ENCODE measurements around the gene ARPP19.
"Not testable (repeated sequence)": the region's sequence is repeated elsewhere in the genome, so short reads cannot be mapped to it uniquely, and the experiment has no call there.

Gene ARPP19

GRCh38 chr15:52568601-52569585 is at the start of gene ARPP19:
TSS of gene ARPP19 (minus strand) at chr15:52569030. CDS start at chr15:52568892, 138 bp downstream.
- in situ Hi-C loops (cut with HindIII; ENCODE audit: low sequenced_read_pairs): no loop called here

DNA sequence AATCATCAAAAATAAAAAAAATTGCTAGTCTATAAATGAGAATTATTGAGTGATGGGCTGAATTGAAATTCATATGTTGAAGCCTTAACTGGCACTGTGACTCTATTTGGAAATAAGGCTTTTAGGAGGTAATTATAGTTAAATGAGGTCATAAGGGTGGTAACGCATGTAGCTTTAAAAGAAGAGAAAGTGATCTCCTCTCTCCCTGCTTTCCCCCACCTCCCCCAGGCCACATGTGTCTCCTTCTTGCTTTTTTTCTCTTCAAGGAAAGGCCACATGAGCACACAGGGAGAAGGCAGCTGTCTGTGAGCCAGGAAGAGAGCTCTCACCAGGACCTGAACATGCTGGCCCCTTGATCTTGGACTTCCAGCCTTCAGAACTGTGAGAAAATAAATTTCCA is 48.2 kb upstream of the ARPP19 start:
- in situ Hi-C loops (cut with HindIII; ENCODE audit: low sequenced_read_pairs): no loop called here

GRCh38 chr15:52615302-52615701 is 46.5 kb upstream of the ARPP19 start:
- in situ Hi-C loops (cut with HindIII; ENCODE audit: low sequenced_read_pairs): no loop called here

DNA sequence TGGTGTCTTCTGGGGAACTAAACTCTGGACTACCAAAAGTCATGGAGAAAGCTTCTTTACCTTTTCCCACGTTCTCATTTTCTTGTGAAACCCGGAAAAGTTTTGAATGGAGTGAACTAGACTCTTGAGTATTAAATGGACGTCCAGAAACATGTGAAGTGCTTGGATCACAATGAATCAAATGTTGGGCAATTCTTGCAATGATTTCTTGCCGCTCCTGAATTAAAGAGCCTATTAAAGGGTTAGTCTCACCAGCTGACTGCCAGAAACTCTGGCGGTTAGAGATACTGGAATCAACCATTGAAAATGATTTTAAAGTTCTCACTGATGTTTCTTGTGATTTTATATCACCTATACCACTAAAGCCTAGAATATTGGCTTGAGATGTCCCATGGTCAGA is 40.8 kb upstream of the ARPP19 start:
- in situ Hi-C loops (cut with HindIII; ENCODE audit: low sequenced_read_pairs): no loop called here

DNA sequence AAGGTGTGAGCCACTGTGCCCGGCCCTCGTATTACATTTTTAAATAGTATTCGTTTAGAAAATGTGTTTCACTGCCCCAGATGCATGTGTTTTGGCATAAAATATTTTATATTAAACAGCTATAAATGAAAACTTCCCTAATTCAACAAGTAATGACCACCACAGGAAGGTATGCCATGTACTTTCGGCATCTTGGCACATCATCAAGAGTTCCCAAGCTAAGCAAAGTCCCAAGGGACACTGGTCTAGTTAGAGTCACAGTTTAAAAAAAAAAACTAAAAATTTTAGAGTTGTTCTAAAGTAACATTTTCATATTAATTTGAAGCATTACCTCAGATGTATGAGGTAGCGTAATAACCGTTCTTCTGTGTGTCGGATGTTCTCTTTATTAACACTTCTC is 15.6 kb upstream of the ARPP19 start:
- in situ Hi-C loops (cut with HindIII; ENCODE audit: low sequenced_read_pairs): no loop called here

GRCh38 chr15:52579852-52580251 is 11.0 kb upstream of the ARPP19 start:
- in situ Hi-C loops (cut with HindIII; ENCODE audit: low sequenced_read_pairs): no loop called here

GRCh38 chr15:52576692-52577091 is 7.9 kb upstream of the ARPP19 start:
- in situ Hi-C loops (cut with HindIII; ENCODE audit: low sequenced_read_pairs): no loop called here

DNA sequence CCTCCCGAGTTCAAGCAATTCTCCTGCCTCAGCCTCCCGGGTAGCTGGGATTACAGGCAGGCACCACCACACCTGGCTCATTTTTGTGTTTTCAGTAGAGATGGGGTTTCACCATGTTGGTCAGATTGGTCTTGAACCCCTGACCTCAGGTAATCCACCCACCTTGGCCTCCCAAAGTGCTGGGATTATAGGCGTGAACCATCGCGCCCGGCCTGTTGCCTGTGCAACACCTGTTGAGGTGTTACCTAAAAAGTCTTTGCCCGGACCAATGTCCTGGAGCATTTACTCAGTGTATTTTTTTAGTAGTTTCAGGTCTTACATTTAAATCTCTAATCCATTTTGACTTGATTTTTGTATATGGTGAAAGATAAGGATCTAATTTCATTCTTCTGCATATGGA is 6.7 kb upstream of the ARPP19 start:
- in situ Hi-C loops (cut with HindIII; ENCODE audit: low sequenced_read_pairs): not testable (repeated sequence)

DNA sequence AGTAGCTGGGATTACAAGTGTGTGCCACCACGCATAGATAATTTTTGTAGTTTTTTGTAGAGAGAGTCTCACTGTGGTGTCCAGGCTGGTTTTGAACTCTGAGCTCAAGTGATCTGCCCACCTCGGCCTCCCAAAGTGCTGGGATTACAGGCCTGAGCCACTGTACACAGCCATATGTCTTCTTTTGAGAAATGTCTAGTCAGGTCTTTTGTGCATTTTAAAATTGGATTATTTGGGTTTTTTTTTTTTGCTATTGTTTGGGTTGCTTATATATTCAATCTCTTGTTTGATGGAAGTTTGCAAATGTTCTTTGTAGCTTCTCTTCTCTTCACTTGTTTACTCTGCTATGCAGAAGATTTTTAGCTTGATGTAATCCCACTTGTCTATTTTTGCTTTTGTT is 6.2 kb upstream of the ARPP19 start:
- in situ Hi-C loops (cut with HindIII; ENCODE audit: low sequenced_read_pairs): no loop called here

GRCh38 chr15:52574623-52575022 is 5.8 kb upstream of the ARPP19 start:
- in situ Hi-C loops (cut with HindIII; ENCODE audit: low sequenced_read_pairs): not testable (repeated sequence)

DNA sequence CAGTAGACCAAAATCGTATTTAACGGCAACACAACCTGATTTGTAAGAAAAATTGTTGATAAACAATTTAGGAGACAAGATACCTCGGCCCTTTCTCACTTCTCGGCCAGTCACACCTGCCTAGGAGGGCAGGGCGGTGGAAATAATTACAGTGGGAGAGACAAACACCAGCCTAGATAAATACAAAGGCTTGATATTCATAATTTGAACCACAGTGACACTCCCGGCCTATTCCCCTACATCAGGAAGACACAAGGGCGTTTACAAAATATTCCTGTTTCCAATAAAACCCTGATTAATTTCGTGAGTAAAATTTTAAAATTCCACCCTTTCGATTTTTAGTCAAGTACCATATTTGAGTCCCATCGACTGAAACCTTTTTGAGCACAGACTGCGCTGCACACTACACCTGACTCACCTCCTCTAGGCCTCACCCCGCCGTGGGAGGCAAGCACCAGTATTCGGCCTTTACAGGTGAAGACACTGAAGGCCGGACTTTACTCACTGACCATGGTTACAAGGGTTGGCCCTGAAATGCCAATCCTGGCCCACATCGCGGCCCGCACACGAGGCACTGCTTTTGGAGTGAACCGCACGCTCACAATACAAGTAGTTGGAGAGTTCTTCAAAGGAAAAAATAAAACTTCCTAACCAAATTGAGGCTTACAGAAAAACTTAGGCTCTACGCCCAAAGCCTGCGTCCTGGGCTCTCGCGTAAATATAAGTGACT is 794 bp downstream of the ARPP19 start:
- in situ Hi-C loops (cut with HindIII; ENCODE audit: low sequenced_read_pairs): no loop called here

- in situ Hi-C loops (cut with HindIII; ENCODE audit: low sequenced_read_pairs): no loop called here
Measured at GRCh38 chr15:52566889-52567288, 1.9 kb downstream of the ARPP19 start.

DNA sequence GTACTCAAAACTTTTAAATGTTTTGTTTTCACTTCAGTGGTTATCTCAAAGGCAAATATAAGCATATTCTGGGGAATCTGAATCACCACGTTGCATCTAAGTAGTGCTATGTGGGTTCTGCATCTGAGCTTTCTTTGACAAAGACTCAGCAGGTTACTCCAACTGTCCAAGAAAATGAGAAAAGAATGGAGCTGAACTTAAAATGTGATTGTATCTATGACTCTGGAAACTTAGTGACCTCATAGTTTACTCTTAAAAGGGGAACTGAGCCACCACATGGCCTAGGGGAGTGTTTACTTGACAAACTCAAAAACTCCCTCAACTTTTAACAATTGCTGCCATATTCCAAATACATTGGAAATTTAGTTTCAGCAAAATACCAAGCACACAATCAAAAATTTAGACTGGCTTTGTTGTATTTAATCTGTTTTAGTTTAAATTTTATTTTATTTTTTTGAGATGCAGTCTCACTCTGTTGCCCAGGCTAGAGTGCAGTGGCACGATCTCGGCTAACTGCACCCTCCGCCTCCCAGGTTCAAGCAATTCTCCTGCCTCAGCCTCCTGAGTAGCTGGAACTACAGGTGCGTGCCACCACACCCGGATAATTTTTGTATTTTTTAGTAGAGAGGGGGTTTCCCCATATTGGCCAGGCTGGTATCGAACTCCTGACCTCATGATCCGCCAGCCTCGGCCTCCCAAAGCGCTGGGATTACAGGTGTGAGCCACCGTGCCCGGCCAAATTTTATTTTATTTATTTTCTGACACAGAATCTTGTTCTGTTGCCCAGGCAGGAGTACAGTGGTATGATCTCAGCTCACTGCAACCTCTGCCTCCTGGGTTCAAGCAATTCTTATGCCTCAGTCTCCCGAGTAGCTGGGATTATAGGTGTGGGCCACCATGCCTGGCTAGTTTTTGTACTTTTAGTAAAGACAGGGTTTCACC is 3.1 kb downstream of the ARPP19 start:
- in situ Hi-C loops (cut with HindIII; ENCODE audit: low sequenced_read_pairs): not testable (repeated sequence)

DNA sequence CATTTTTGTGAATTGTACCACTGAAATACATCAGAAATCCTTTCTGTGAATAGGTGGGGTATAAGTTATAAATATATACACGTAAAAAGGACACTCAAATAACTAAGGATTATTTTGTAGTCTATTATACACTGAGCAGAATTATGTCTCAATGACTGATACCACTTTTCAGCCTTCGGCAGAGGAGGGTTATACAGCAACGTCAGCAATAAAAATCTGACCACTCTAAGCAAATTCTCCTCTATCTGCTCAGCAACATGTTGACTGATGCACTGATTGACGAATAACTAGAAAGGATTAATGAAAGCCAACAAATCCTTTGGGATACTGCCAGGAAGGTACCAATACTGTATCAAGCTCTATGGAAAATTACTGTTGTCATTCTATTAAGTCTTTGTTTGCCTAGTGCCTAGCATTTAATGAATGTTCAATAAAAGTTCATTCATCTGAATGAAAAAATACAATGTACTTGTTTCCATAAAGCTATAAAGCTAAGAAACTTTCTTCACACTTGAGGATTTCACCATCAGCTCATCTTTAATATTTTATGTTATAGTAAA is 5.2 kb downstream of the ARPP19 start:
- in situ Hi-C loops (cut with HindIII; ENCODE audit: low sequenced_read_pairs): no loop called here

DNA sequence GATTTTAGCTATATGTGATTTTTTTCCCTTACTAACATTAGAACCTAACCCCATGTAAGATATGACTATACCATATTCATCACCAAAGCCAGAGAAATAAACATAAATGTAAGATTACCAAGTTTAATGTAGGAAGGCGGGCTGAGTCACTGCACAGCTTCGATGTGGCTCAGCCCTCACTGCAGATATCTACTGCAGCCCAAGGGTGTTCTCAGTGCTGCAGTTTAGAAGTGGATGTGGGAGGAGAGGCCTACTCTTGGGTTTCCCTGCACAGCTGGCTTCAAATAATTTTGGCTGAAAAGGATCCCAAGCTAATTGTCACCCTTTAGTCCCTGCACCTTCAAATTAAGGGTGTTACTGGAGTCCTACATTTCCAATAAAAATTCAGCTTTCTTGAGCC is 9.3 kb downstream of the ARPP19 start:
- in situ Hi-C loops (cut with HindIII; ENCODE audit: low sequenced_read_pairs): no loop called here

DNA sequence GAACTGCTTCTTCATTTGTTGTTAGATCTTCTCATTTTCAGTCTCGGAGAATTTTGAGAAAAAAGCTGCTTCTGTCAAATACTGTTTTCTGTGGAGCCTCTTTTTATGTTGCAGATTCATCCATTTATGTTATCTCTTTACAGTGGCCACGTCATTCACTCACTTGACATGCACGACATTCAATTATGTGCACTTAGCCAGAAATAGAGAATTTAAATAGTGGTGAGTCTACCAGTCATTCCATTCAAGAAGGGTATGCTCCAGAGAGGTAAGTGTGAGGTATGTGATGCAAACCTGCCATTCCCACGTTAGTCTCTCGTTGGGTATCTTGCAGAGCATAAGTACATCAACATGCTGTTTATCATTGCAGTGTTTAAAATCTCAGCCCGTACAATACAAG is 9.8 kb downstream of the ARPP19 start:
- in situ Hi-C loops (cut with HindIII; ENCODE audit: low sequenced_read_pairs): no loop called here

DNA sequence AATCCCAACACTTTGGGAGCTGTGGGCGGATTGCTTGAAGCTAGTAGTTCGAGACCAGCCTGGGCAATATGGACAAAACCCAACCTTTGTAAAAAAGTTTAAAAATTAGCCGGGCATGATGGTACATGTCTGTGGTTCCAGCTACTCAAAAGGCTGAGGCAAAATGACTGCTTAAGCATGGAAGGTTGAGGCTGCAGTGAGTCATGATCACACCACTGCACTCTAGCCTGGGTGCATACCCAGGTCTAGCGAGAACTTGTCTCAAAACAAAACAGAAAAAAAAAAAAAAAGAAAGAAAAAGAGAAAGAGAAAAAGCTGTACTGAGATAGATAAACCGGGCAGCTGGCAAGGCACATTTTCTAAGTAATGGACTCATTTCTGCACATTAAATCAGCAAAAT is 10.6 kb downstream of the ARPP19 start:
- in situ Hi-C loops (cut with HindIII; ENCODE audit: low sequenced_read_pairs): no loop called here

- in situ Hi-C loops (cut with HindIII; ENCODE audit: low sequenced_read_pairs): no loop called here
Measured at GRCh38 chr15:52557274-52557641, 11.6 kb downstream of the ARPP19 start.

DNA sequence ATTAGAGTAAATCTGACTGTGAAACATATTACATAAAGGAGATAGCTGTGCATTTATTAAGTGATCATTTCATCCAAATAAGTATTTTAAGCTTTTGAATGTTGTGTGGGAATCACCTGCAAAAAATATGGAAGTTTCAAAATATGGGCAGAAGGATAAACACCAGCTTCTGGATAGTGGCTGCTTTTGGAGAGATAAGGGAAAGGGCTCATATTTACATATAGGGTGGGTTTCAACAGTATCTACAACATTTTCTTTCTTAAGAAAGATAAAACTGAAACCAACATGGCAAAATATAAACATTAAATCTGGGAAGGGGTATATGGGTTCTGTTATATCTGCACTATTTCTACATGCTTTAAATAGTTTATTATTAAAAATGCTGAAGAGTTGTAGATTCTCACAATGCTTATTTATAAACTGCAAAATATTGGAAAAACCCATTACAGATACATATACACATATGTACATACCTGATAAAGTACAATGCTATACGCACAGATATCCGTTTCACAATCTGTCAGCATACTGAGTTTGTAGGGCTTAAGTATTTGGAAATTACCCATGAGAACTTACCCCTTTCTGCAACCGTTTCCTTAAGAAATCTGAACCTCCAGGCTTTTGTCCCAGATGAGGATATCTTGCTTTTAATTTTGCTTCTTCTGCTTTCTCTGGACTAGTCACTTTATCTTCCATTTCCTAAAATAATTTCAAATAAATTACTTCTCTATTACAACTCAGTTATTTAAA is 12.1 kb downstream of the ARPP19 start:
- in situ Hi-C loops (cut with HindIII; ENCODE audit: low sequenced_read_pairs): no loop called here

DNA sequence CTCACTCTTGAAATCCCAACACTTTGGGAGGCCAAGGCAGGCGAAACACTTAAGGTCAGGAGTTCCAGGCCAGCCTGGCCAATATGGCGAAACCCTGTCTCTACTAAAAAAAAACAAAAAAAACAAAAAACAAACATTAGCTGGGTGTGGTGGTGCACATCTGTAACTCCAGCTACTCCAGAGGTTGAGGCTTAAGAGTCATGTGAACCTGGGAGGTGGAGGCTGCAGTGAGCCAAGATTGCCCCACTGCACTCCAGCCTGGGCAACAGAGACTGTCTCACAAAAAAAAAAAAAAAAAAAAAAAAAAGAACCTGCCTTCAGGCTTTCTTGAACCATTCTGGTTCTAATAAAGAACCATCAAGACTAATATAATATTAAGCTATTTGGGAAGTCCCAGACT is 16.5 kb downstream of the ARPP19 start:
- in situ Hi-C loops (cut with HindIII; ENCODE audit: low sequenced_read_pairs): no loop called here
